Activated gamma-delta T cell treated with Interleukin-2 at 50 U/mL for 16 hours (primary cell): ENCODE measurements around the gene ARHGEF28.

Source experiments
- DNase-seq: peaks from one replicate; pipeline ENCODE4 v3.0.0-alpha.2; 2020

The ARHGEF28 gene

GRCh38 chr5:73663161-73663859, 37.3 kb downstream of the ARHGEF28 start:
- no peak for DNase-seq

- DNase-seq = no peak
Observed at GRCh38 chr5:73663860-73664240, 37.9 kb downstream of the ARHGEF28 start.

GRCh38 chr5:73664796-73665195, 38.8 kb downstream of the ARHGEF28 start:
- no peak for DNase-seq

- no peak for DNase-seq
Observed at GRCh38 chr5:73666891-73667290, 40.9 kb downstream of the ARHGEF28 start.

- no peak for DNase-seq
Observed at GRCh38 chr5:73668017-73668416, 42.0 kb downstream of the ARHGEF28 start.

- no peak for DNase-seq
Observed at GRCh38 chr5:73668486-73669111, 42.6 kb downstream of the ARHGEF28 start.

- no peak for DNase-seq
Observed at GRCh38 chr5:73670731-73671130, 44.7 kb downstream of the ARHGEF28 start.

GRCh38 chr5:73672132-73672531, 46.1 kb downstream of the ARHGEF28 start:
- no peak for DNase-seq

- DNase-seq = no peak
Observed at GRCh38 chr5:73673161-73673591, 47.2 kb downstream of the ARHGEF28 start.

GRCh38 chr5:73674669-73675004, 48.6 kb downstream of the ARHGEF28 start:
- no peak for DNase-seq

GRCh38 chr5:73678322-73678740, 52.3 kb downstream of the ARHGEF28 start:
- DNase-seq = no peak

GRCh38 chr5:73678807-73679206, 52.8 kb downstream of the ARHGEF28 start:
- DNase-seq = no peak

GRCh38 chr5:73682176-73682575, 56.2 kb downstream of the ARHGEF28 start:
- DNase-seq = no peak

GRCh38 chr5:73684691-73685090, 58.7 kb downstream of the ARHGEF28 start:
- DNase-seq = no peak

- no peak for DNase-seq
Observed at GRCh38 chr5:73686912-73687311, 60.9 kb downstream of the ARHGEF28 start.

GRCh38 chr5:73687357-73687756, 61.4 kb downstream of the ARHGEF28 start:
- DNase-seq = no peak

- no peak for DNase-seq
Observed at GRCh38 chr5:73690015-73690414, 64.0 kb downstream of the ARHGEF28 start.

GRCh38 chr5:73691302-73692080, 65.5 kb downstream of the ARHGEF28 start:
- DNase-seq = no peak

- no peak for DNase-seq
Observed at GRCh38 chr5:73692166-73692640, 66.2 kb downstream of the ARHGEF28 start.

- DNase-seq = no peak
Observed at GRCh38 chr5:73692981-73693380, 67.0 kb downstream of the ARHGEF28 start.

- no peak for DNase-seq
Observed at GRCh38 chr5:73693573-73694061, 67.6 kb downstream of the ARHGEF28 start.

GRCh38 chr5:73694089-73694488, 68.1 kb downstream of the ARHGEF28 start:
- DNase-seq = no peak

GRCh38 chr5:73698011-73698410, 72.0 kb downstream of the ARHGEF28 start:
- DNase-seq = no peak

GRCh38 chr5:73701566-73701965, 75.6 kb downstream of the ARHGEF28 start:
- DNase-seq = no peak
